Breast epithelium (tissue), 4 donors: ENCODE measurements around the gene ABT1. TPM values are rescaled to one million over a fixed set of nuclear protein-coding genes. Genes with fewer than 3 reads are reported as not detected.
"Not testable (repeated sequence)": the region's sequence is repeated elsewhere in the genome, so short reads cannot be mapped to it uniquely, and the experiment has no call there.

ENCODE experiments used
- DNase-seq, 2 donors: peaks; one replicate each; pipeline ENCODE4 v3.0.0-alpha.2; 2019; ENCODE audit warnings: low spot score in 2 of 2
- H3K27ac ChIP-seq, 2 donors: fragments of 200-600 bp; sonication (generic) in 1 of 2; one replicate each; pipeline ENCODE4 v1.5.1; 2016 to 2019; ENCODE audit warnings: mild to moderate bottlenecking in 1 of 2
- H3K27me3 ChIP-seq, 2 donors: fragments of 200-600 bp; sonication (generic) in 1 of 2; one replicate each; pipeline versions ENCODE4 v1.5.1 to v1.6.0; 2017 to 2019; ENCODE audit warnings: control low read depth in 1 of 2, mild to moderate bottlenecking in 1 of 2
- H3K36me3 ChIP-seq: fragments of 200-600 bp; one replicate; pipeline ENCODE4 v1.5.1; 2019
- H3K4me1 ChIP-seq, 2 donors: fragments of 200-600 bp; sonication (generic); one replicate each; pipeline ENCODE4 v1.5.1; 2016 to 2019; ENCODE audit warnings: control low read depth in 1 of 2
- H3K4me3 ChIP-seq, 3 donors: fragments of 200-600 bp; sonication (generic); 1 replicate in 2 of 3; 2 replicates in 1 of 3; pipeline ENCODE4 v1.5.1; 2016 to 2019; ENCODE audit warnings: mild to moderate bottlenecking in 3 of 3, moderate library complexity in 2 of 3
- H3K9me3 ChIP-seq, 2 donors: fragments of 200-600 bp; sonication (generic) in 1 of 2; one replicate each; pipeline ENCODE4 v1.5.1; 2016 to 2019; ENCODE audit warnings: control low read depth in 1 of 2
- CTCF ChIP-seq, 3 donors: fragments of 450-650 bp; IDR thresholded peaks; one replicate each; pipeline ENCODE4 v1.5.1; 2016 to 2017; ENCODE audit warnings: antibody characterized with exemption in 3 of 3, mild to moderate bottlenecking in 3 of 3, moderate library complexity in 3 of 3
- POLR2A ChIP-seq: fragments of 450-650 bp; IDR thresholded peaks from one replicate; pipeline ENCODE4 v1.6.1; 2016; ENCODE audit warnings: antibody characterized with exemption, mild to moderate bottlenecking, moderate library complexity
- POLR2AphosphoS5 ChIP-seq, 3 donors: sonication (generic); formaldehyde crosslinking; IDR thresholded peaks; one replicate each; pipeline ENCODE4 v1.6.1; 2017; ENCODE audit warnings: antibody characterized with exemption in 3 of 3
- intact Hi-C: fragments of 100-400 bp; cut with DNase I; formaldehyde crosslinking; loops from one replicate; pipeline ENCODE4 v1.15.1; 2023; ENCODE audit warnings: low total_unique reads
- total RNA-seq, 3 donors: library from RNA; depleted of rRNA; stranded (reverse); fragments of >200 nt; gene quantifications; one replicate each; pipeline ENCODE4 v1.1.0, GENCODE V29; 2016

Gene ABT1
- total RNA-seq, result 10 to 100 TPM; 13.8 to 19.5 (median 18.0) TPM

GRCh38 chr6:26596579-26597388 is at the start of gene ABT1:
Gene ABT1 (plus strand): TSS chr6:26596953. CDS start chr6:26596983, 30 bp downstream.
- DNase-seq, result peak; percentile 98
- peak; percentile 77 for TF ChIP-seq POLR2A
- peak; percentile 93 to 99 (median 99) for TF ChIP-seq POLR2AphosphoS5 (IDR thresholded peaks at IDR 0.05)
- no peak for TF ChIP-seq CTCF (IDR thresholded peaks at IDR 0.05)
- intact Hi-C loops, result loop anchor here (5.0 kb wide), 1 partner anchor 1151 kb away; no protein-coding TSS in a partner anchor
- peaks cover 6 to 8% of the 10 kb centered on the region in 2 donors for H3K4me1 ChIP-seq
- peak within 1 kb of the TSS; percentile 89 to 96 (median 94) for H3K4me3 ChIP-seq
- H3K9me3 ChIP-seq, result no peaks in the 10 kb centered on the region
- H3K27me3 ChIP-seq, result peaks cover 0 to 24% of the 10 kb centered on the region in 2 donors
- peak within 1 kb of the TSS; percentile 88 to 90 for H3K27ac ChIP-seq
- peaks cover 3% of the 10 kb centered on the region for H3K36me3 ChIP-seq

GRCh38 chr6:26547363-26547762 is 49.4 kb upstream of the ABT1 start:
- intact Hi-C loops, result not testable (repeated sequence)

DNA sequence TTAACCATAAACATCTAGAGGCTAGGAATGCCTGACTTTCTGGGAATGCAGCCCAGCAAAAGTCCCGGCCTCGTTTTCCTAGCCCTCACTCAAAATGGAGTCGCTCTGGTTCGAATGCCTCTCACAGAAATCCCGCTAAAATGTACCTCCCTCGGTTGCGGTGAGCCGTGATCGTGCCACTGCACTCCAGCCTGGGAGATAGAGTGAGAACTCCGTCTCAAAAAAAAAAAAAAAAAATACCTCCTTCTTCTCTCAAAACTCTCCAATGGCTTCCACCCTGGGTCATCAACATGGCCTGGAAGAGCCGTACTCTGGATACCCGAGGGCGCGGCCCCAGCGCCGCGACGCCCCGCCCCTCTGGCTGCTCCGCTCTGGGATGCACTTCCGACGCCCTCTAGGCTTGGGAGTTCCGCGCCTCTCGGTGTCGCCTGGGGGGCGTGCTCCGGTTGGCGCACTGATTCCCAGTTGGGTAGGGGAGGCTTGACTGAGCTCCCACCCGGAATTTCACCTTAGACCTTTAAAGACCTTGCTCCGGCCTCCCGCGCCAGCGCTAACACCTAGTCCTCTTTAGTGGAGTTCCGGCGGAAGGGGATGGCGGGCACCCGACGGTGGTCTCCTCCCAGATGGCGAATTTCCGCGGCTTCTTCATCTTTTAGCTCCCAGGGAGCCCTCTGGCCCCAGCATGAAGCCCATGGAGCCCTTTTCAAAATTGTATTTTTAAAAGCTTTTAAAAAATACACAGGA is 46.3 kb upstream of the ABT1 start:
- H3K4me1 ChIP-seq, result no peaks in the 10 kb centered on the region
- DNase-seq, result no peak
- intact Hi-C loops, result loop anchor here (10.0 kb wide), 1 partner anchor 236 kb away; no protein-coding TSS in a partner anchor
- no peaks in the 10 kb centered on the region for H3K36me3 ChIP-seq
- H3K27me3 ChIP-seq, result no peaks in the 10 kb centered on the region
- H3K27ac ChIP-seq, result peak overlapping the region; percentile 48 to 57
- TF ChIP-seq POLR2AphosphoS5 (IDR thresholded peaks at IDR 0.05), result peak in 1 of 3 donors; percentile 2
- no peak for TF ChIP-seq CTCF (IDR thresholded peaks at IDR 0.05)
- TF ChIP-seq POLR2A, result no peak
- H3K9me3 ChIP-seq, result no peaks in the 10 kb centered on the region
- peak overlapping the region; percentile 35 to 79 (median 67) for H3K4me3 ChIP-seq

More at GRCh38 chr6:26547363-26547762, 49.4 kb upstream of the ABT1 start:
- H3K4me1 ChIP-seq, H3K36me3 ChIP-seq, H3K9me3 ChIP-seq, H3K27ac ChIP-seq, DNase-seq, H3K27me3 ChIP-seq, H3K4me3 ChIP-seq: not testable (repeated sequence)

DNA sequence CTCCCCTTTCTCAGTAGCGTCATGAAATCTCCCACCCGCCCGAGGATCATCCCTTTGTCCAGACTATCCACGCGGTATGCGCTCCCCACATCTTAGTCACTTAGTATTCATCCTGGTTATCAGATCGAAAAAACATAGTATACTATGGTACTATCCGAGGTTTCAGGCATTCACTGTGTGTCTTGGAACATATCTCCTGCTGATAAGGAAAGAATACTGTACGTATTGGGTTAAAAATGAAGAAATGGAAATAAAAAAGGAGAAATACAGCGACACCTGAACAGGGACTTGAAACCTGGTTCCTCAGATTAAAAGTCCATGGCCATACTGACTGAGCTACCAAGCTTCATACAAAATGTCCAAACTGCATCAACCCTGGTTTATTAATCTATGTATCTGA is 44.5 kb upstream of the ABT1 start:
- intact Hi-C loops, result loop anchor here (2.0 to 10.0 kb wide), 2 partner anchors 13 to 237 kb away; partner anchors contain the start of gene HMGN4
- Histone ChIP-seq H3K9me3 (no peaks in the 10 kb centered on the region), H3K27ac (no peak overlapping the region), H3K27me3 (no peaks in the 10 kb centered on the region), H3K4me3 (no peak overlapping the region), H3K4me1 (no peaks in the 10 kb centered on the region), H3K36me3 (no peaks in the 10 kb centered on the region)
- TF ChIP-seq CTCF (IDR thresholded peaks at IDR 0.05) (no peak), POLR2A (no peak), POLR2AphosphoS5 (IDR thresholded peaks at IDR 0.05) (no peak)
- DNase-seq, result no peak

DNA sequence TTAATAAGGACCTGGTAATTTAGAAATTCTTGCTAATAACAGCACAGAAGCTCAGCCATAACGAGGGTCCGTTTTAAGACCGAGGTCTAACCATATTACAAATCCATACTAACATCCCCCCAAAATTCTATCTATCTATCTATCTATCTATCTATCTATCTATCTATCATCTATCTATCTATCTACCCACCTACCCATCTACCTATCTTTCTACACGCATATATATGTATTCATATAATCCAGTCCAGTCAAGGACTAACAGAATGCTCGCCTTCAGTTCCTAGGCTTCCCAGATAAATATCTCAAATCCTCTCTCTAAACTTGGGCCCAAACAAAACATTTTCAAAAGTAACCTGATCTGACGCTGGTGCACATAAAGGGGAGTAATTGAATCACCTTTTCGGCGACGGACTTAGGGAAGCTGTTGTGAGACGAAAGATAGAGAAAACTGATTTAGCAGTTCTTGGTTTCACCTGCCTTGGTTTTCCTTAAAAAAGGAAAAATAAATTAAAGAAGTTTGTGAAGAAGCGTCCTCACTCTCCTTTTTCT is 44.0 kb upstream of the ABT1 start:
- Histone ChIP-seq H3K9me3 (no peaks in the 10 kb centered on the region), H3K36me3 (no peaks in the 10 kb centered on the region), H3K4me1 (no peaks in the 10 kb centered on the region), H3K4me3 (peak overlapping the region; percentile 34 to 70 (median 64)), H3K27ac (peak overlapping the region; percentile 81 to 92), H3K27me3 (no peaks in the 10 kb centered on the region)
- TF ChIP-seq POLR2AphosphoS5 (IDR thresholded peaks at IDR 0.05), result no peak
- no peak for TF ChIP-seq CTCF (IDR thresholded peaks at IDR 0.05)
- DNase-seq, result no peak
- intact Hi-C loops, result loop anchor here (2.0 to 10.0 kb wide), 2 partner anchors 14 to 238 kb away; partner anchors contain the start of gene HMGN4
